Retina (tissue), 1 donor: ENCODE measurements around the gene FUT1.
A peak's percentile ranks its signal among the peaks of the same experiment; 100 is the strongest.

ENCODE experiments used
- DNase-seq: peaks from one replicate; pipeline ENCODE4 v3.0.0-alpha.2; 2016

The FUT1 gene

GRCh38 chr19:48715681-48716171, 36.7 kb downstream of the FUT1 start:
- DNase-seq = peak; percentile 24

DNA sequence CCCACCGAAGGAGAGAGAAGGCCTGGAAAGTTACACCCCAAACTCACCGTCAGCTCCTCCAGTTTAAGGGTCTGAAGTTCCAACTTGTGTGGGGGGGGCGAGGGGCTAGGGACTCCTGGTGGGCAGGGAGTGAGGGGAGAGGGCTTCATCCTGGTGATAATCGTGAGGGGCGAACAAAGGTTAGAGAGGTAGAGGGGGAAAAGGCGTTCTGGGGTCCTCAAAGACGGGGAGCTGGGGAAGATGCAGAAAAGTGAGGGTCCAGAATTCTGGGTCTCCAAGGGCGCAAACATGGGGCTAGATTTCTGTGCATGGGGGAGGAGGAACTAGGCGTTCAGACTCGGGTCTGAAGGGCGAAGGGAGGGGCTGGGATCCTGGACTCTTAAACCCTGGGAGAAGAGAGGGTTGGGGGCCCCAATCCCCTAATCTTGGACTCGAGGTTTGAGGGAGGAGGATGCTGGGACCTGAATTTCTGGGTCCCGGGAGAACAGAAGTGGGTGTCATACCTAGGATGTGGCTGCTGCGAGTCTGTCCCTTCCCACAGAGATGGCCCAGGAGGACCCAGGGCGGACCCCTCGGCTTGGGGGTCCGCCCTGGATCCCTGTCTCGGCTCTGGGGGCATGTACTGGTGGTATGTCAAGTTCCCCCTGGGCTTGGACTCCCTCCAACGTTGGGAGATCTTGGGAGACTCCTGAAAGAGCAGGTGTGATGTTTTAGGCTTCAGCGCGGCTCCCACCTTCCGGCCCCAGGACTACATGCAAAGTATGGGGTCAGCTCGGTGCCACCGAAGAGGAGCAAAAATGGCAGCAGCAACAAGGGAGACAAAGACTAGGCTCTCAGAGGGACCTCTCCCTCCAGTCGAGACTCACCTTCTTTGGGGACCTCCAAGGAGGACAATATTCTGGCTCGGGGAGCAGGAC, 37.4 kb downstream of the FUT1 start:
- DNase-seq = peak; percentile 12

GRCh38 chr19:48713864-48714755, 38.3 kb downstream of the FUT1 start:
- DNase-seq = peak; percentile 98

DNA sequence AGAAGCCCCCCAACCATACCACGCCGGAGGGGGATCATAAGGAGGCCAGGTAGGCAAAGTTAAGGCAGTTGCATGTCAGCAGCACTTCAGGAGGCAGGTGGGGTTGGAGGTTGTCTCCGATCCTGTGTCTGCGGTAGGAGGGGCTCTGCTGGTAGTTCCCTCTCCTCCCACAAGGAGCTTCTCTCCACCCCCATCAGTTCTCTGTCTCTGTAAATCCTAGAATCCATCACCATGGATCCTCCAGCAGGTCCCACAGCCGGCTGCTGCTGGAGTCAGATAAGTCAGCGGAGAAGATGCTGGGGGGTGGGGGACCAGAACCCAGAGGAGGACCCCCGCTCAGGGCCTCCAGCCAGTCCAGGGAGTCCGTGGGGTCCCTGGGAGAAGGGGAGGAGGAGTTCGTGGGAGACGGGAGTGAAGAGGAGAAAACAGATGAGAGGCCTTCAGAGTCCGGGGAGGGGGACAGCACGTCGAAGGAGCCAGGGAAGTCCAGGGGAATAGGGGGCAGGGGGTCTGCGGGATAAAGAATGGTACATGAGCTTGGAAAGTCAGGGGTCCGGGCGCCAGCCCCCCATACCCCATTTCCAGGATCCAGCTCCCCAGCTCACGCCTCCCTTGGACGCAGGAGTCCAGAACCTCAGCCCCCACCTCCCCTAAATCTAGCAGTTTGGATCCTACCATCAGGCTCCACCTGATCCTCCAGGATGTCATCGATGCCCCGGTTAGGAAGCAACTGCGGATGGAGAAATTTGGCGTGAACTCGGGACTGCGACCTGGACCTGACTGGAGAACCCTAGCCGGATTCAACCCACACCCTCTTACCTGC, 39.2 kb downstream of the FUT1 start:
- peak; percentile 40 for DNase-seq

- DNase-seq = no peak
Measured at GRCh38 chr19:48711106-48711662, 41.3 kb downstream of the FUT1 start.

- DNase-seq = no peak
Measured at GRCh38 chr19:48708471-48708870, 44.0 kb downstream of the FUT1 start.

DNA sequence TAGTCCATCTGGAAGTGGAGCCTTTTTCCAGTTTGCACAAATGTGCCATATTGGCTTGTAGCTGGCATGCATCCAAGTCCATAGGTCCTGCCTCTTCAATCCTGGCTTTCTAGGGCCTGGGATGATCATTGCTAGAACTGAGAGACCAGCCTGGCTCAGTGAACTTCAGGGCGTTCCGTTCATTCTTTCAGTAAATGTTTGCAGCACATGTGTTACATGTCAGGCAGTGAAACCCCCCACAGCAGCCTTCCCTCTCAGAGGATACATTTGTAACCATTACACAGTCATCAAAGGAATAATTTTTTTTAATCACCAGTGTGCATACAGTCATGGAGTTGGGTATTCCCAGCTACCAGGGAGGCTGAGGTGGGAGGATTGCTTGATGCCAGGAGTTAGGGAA, 47.0 kb downstream of the FUT1 start:
- no peak for DNase-seq

DNA sequence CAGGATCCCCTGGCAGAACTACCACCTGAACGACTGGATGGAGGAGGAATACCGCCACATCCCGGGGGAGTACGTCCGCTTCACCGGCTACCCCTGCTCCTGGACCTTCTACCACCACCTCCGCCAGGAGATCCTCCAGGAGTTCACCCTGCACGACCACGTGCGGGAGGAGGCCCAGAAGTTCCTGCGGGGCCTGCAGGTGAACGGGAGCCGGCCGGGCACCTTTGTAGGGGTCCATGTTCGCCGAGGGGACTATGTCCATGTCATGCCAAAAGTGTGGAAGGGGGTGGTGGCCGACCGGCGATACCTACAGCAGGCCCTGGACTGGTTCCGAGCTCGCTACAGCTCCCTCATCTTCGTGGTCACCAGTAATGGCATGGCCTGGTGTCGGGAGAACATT, 49.1 kb downstream of the FUT1 start:
- no peak for DNase-seq

GRCh38 chr19:48702701-48703100, 49.7 kb downstream of the FUT1 start:
- no peak for DNase-seq

GRCh38 chr19:48698046-48698445, 54.4 kb downstream of the FUT1 start:
- no peak for DNase-seq
